GM12801 (cell line): ENCODE data around the gene CAVIN1.

Source experiments
- CTCF ChIP-seq: IDR thresholded peaks from one replicate; pipeline ENCODE4 v1.5.1; 2011; ENCODE audit warnings: control low read depth; ENCODE audit not compliant: insufficient read length; ENCODE audit errors: extremely low read depth

CAVIN1 gene

GRCh38 chr17:42403150-42403549 is 19.9 kb downstream of the CAVIN1 start:
- TF ChIP-seq CTCF: no peak

DNA sequence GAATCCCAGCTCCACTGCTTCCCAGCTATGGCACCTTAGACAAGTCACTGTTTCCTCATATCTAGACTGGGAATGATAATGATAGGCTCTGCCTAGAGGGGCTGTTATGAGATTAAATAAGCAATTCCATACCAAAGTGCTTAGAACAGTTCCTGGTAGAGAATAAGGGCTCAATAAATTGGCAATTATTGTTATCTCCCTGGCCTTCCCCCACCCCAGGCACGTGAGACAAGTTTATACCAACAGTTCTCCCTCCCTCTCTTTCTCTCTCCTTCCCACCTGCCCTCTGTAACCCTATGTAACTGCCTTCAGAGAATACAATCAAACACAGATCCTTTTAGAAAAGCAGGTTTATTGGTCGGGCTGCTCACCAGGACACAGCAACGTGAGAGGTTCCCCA is 20.9 kb downstream of the CAVIN1 start:
- no peak for TF ChIP-seq CTCF

- TF ChIP-seq CTCF: no peak
These were observed 22.9 kb downstream of the CAVIN1 start for GRCh38 chr17:42399948-42400843.

- no peak for TF ChIP-seq CTCF
These were observed 23.9 kb downstream of the CAVIN1 start for GRCh38 chr17:42399121-42399520.

DNA sequence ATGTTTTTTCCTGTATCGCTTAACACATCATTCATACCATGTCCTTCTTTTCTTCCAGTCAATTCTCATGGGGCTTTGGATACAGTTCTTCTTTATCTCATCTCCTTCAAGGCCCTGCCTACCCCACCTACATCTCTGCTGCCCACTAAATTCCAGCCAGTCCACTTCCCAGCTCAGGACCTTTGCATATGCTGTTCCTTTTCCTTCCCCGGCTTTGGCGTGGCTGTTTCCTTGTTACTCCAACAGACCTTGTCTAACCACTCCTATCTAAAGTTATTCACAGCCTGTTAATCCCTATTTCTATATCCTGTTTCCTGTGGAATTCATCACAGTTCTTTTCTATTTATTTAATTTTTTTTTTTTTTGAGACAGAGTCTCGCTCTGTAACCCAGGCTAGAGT is 28.2 kb downstream of the CAVIN1 start:
- no peak for TF ChIP-seq CTCF

GRCh38 chr17:42392692-42393415 is 30.2 kb downstream of the CAVIN1 start:
- TF ChIP-seq CTCF: no peak

DNA sequence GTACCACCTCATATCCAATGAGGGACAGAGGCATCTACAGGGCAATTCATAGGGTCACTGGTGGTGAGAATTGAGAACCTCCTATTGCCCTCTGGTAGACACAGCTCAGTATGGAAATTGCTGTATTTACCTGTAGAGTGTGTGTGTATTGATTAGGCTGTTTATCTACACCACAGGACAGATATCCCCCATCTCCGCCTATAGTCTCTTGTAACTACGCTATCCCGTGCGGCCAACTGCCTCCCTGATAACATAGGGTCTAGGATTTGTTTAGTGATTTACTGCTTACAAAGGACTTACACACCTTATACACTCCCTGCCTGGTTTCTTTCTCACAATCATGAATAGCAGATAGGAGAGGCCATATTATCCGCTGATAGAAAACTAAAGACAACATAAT is 33.2 kb downstream of the CAVIN1 start:
- no peak for TF ChIP-seq CTCF
